Aorta (tissue), 5 donors: ENCODE results near the gene LUC7L. TPM values are rescaled to one million over a fixed set of nuclear protein-coding genes. Genes with fewer than 3 reads are reported as not detected.
"Not testable (repeated sequence)": the region's sequence is repeated elsewhere in the genome, so short reads cannot be mapped to it uniquely, and the experiment has no call there.

Experiments
- ATAC-seq: fragments of 200-7000 bp; cut with Tn5 transposase; one replicate; pipeline ENCODE4 v1.9.1; 2022; ENCODE audit warnings: moderate library complexity; ENCODE audit not compliant: low FRiP score
- DNase-seq, 2 donors: peaks; one replicate each; pipeline ENCODE4 v3.0.0-alpha.2; 2020
- H3K27ac ChIP-seq, 2 donors: one replicate each; pipeline ENCODE4 v1.5.1; 2013; ENCODE audit warnings: low read length in 2 of 2, mild to moderate bottlenecking in 2 of 2, moderate library complexity in 2 of 2, control low read depth in 1 of 2, inconsistent platforms in 1 of 2, low read depth in 1 of 2
- H3K27me3 ChIP-seq, 2 donors: one replicate each; pipeline ENCODE4 v1.6.1; 2013; ENCODE audit warnings: control low read depth in 1 of 2, low read length in 1 of 2, mild to moderate bottlenecking in 1 of 2, moderate library complexity in 1 of 2; ENCODE audit not compliant: insufficient read depth in 2 of 2, control insufficient read depth in 1 of 2
- H3K36me3 ChIP-seq, 2 donors: one replicate each; pipeline ENCODE4 v1.6.1; 2013; ENCODE audit warnings: control low read depth in 1 of 2, low read length in 1 of 2, mild to moderate bottlenecking in 1 of 2; ENCODE audit not compliant: insufficient read depth in 2 of 2, control insufficient read depth in 1 of 2
- H3K4me1 ChIP-seq, 2 donors: one replicate each; pipeline ENCODE4 v1.6.1; 2013; ENCODE audit warnings: low read length in 2 of 2, control low read depth in 1 of 2, mild to moderate bottlenecking in 1 of 2, moderate library complexity in 1 of 2; ENCODE audit not compliant: insufficient read depth in 2 of 2, control insufficient read depth in 1 of 2
- H3K4me3 ChIP-seq, 2 donors: one replicate each; pipeline ENCODE4 v1.5.1; 2013; ENCODE audit warnings: low read length in 2 of 2, control low read depth in 1 of 2, mild to moderate bottlenecking in 1 of 2
- H3K9me3 ChIP-seq: one replicate; pipeline ENCODE4 v1.6.1; 2013; ENCODE audit warnings: mild to moderate bottlenecking, low read length; ENCODE audit not compliant: control insufficient read depth
- WGBS, 2 donors: extraction: QIAGEN DNeasy Blood & Tissue Kit; methylation state at CpG; one replicate each; pipeline ENCODE4 v1.1.7; 2013; 5-methylcytosine and 5-hydroxymethylcytosine counted together
- intact Hi-C, 2 donors: fragments of 100-400 bp; cut with DNase I; formaldehyde crosslinking; loops; one replicate each; pipeline versions ENCODE4 v1.14.2 to v1.15.0; 2022
- polyA plus RNA-seq, 2 donors: library from polyadenylated mRNA; stranded (reverse); fragments of 200-250 nt; gene quantifications; one replicate each; pipeline ENCODE4 v1.2.3, GENCODE V29; 2013
- total RNA-seq, 2 donors: library from RNA; stranded (reverse); fragmentation: NEBNext Ultra II Directional; extraction: Animal tissue kit (Norgen Biotek cat#: 25700); gene quantifications; one replicate each; pipeline ENCODE4 v1.2.1, GENCODE V29; 2021
- donor health status: healthy with polysubstance abuse.
- donor health status: Bipolar disorder and iron deficiency.
- donor health status: DM: no; HTN: no; CAD: no.
- donor health status: DM: no; HTN: no; CAD: no.
- donor health status: DM: yes; HTN: yes; CAD: no.

Gene LUC7L
- total and polyA plus RNA-seq, 4 donors = 28.4 to 346 (median 84.0) TPM

GRCh38 chr16:272633-273546 is 43.6 kb upstream of the LUC7L start:
- WGBS, 2 donors = 86 to 87% methylated on average over 36 of the region's 36 CpGs
- Histone ChIP-seq H3K36me3 (no peaks in the 10 kb centered on the region), H3K27me3 (no peaks in the 10 kb centered on the region), H3K4me3 (no peak overlapping the region), H3K4me1 (no peaks in the 10 kb centered on the region), H3K27ac (no peak overlapping the region), H3K9me3 (no peaks in the 10 kb centered on the region)
- intact Hi-C loops = no loop called here
- DNase-seq = no peak
- ATAC-seq = peak; percentile 15

- H3K27me3 ChIP-seq = no peaks in the 10 kb centered on the region
- H3K4me1 ChIP-seq = no peaks in the 10 kb centered on the region
- ATAC-seq (no peak), DNase-seq (peak in 1 of 2 donors; percentile 68)
- H3K9me3 ChIP-seq = no peaks in the 10 kb centered on the region
- no peak overlapping the region for H3K27ac ChIP-seq
- no peaks in the 10 kb centered on the region for H3K36me3 ChIP-seq
- WGBS, 2 donors = 90 to 92% methylated on average over 34 of the region's 34 CpGs
- intact Hi-C loops = no loop called here
- H3K4me3 ChIP-seq = no peak overlapping the region
Observed at GRCh38 chr16:270381-271255, 41.4 kb upstream of the LUC7L start.

- Histone ChIP-seq H3K9me3 (no peaks in the 10 kb centered on the region), H3K27me3 (no peaks in the 10 kb centered on the region), H3K4me3 (no peak overlapping the region), H3K27ac (no peak overlapping the region), H3K4me1 (no peaks in the 10 kb centered on the region), H3K36me3 (no peaks in the 10 kb centered on the region)
- WGBS, 2 donors = 82 to 87% methylated on average over 24 of the region's 24 CpGs
- intact Hi-C loops = no loop called here
- DNase-seq = no peak
- ATAC-seq = no peak
Observed at GRCh38 chr16:269061-269796, 40.0 kb upstream of the LUC7L start.

- no peak overlapping the region for H3K27ac ChIP-seq
- ATAC-seq (no peak), DNase-seq (peak in 1 of 2 donors; percentile 41)
- intact Hi-C loops = no loop called here
- H3K36me3 ChIP-seq = peaks cover 0 to under 1% of the 10 kb centered on the region in 2 donors
- WGBS, 2 donors = 71 to 73% methylated on average over 40 of the region's 40 CpGs
- no peaks in the 10 kb centered on the region for H3K4me1 ChIP-seq
- no peaks in the 10 kb centered on the region for H3K27me3 ChIP-seq
- no peak overlapping the region for H3K4me3 ChIP-seq
- no peaks in the 10 kb centered on the region for H3K9me3 ChIP-seq
Observed at GRCh38 chr16:268141-269053, 39.1 kb upstream of the LUC7L start.

- H3K9me3 ChIP-seq, H3K36me3 ChIP-seq, H3K27ac ChIP-seq, DNase-seq, H3K4me1 ChIP-seq, H3K4me3 ChIP-seq, H3K27me3 ChIP-seq, intact Hi-C loops, ATAC-seq: not testable (repeated sequence)
- 85 to 89% methylated on average over 17 of the region's 17 CpGs for WGBS, 2 donors
Observed at GRCh38 chr16:267562-267961, 38.3 kb upstream of the LUC7L start.

GRCh38 chr16:266258-267164 is 37.3 kb upstream of the LUC7L start:
- Histone ChIP-seq H3K27me3 (no peaks in the 10 kb centered on the region), H3K4me3 (no peak overlapping the region), H3K36me3 (peaks cover 0 to 10% of the 10 kb centered on the region in 2 donors), H3K4me1 (no peaks in the 10 kb centered on the region), H3K27ac (no peak overlapping the region), H3K9me3 (no peaks in the 10 kb centered on the region)
- DNase-seq (no peak), ATAC-seq (no peak)
- WGBS, 2 donors = 71 to 77% methylated on average over 25 of the region's 25 CpGs
- intact Hi-C loops = no loop called here

- DNase-seq (no peak), ATAC-seq (no peak)
- Histone ChIP-seq H3K9me3 (no peaks in the 10 kb centered on the region), H3K36me3 (peaks cover 0 to 10% of the 10 kb centered on the region in 2 donors), H3K27ac (no peak overlapping the region), H3K4me3 (no peak overlapping the region), H3K4me1 (no peaks in the 10 kb centered on the region), H3K27me3 (no peaks in the 10 kb centered on the region)
- 77% methylated on average over 12 of the region's 12 CpGs for WGBS, 2 donors
- intact Hi-C loops = no loop called here
Observed at GRCh38 chr16:265711-266110, 36.5 kb upstream of the LUC7L start.
